ENCODE results near the gene LAP3.
"Not testable (repeated sequence)": the region's sequence is repeated elsewhere in the genome, so short reads cannot be mapped to it uniquely, and the experiment has no call there.

The LAP3 gene

DNA sequence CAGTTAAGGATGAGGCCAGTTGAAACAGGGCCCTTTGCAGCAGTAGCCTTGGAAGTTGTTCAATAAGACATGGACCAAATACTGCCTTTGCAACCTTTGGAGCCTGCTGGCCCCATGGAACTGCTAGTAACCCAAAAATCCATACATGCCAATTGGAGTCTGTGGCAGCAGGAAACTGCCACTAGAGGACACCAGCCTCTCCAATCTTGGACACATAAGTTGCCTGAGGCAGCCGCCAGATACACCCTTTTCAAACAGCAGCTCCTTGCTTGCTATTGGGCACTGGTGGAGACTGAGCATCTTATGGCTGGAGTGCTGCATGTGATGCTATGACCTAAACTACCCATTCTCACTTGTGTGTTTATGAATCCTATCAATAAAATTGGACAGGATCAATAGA, 14.8 kb upstream of the LAP3 start:
- DNase-seq = no peak

DNA sequence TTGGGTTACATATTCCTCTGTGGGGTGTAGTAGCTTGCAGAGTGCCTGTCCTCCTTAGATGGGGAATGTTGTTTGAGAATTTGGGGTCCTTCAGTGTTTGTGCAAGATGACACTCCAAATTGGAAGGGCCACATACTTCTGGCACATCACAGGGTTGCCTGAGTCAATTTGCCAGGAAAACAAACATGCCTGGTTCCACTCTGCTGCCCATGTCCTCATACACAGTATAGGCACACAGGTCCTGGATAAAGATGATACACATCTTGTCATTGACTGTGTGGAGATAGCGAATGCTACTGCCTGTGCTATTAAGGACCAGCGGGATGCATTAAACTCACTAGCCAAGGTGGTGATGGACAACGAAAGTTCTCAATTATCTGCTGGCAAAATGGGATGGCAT, 11.2 kb upstream of the LAP3 start:
- no peak for DNase-seq

DNA sequence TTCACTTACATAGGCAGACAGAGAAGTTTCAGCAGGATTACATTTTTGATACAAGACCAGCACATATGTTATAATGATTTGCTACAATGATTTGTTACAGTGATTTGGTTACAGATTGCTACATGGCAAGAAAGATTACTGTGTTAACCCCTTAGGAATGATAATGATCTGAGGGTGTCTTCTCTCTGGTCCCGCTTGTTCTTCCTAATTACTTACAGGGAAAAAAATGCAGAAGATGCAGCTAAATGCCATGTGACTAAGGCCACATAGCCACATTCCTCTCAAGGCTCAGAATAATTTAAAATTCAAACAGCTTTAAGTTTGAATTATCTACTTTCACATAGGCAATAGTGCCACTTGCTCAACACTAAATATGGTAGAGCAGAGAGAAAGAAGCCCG, 9.7 kb upstream of the LAP3 start:
- DNase-seq = no peak

DNA sequence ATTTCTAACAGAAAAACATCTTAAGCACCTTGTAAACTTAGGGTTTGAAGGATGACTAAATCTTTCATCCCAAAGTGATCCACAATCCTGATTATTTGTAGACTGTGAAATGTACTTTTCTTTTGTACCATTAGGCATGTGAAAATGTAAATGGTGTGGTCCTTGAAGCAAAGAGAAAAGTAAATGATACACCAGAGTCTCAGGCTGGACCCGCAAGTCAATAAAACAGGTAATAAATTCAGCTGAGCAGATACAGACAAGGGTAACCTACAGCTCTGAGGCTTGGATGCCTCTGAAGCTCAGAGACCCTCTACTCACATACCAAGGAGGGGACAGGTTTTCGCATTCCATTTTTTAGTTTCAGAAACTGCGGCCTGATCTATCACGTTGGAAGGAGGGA, 2.8 kb upstream of the LAP3 start:
- DNase-seq = no peak

DNA sequence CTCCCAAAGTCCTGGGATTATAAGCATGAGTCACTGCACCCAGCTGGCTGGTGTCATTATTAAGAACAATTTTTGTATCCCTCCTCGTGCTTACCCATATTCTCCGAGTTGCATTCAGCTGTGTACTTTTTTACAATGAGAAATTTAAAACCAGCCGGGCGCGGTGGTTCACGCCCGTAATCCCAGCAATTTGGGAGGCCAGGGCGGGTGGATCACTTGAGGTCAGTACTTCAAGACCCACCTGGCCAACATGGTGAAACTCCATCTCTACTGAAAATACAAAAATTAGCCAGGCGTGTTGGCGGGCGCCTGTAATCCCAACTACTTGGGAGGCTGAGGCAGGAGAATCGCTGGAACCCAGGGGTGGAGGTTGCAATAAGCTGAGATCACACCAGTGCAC, 1.8 kb upstream of the LAP3 start:
- DNase-seq = not testable (repeated sequence)

DNA sequence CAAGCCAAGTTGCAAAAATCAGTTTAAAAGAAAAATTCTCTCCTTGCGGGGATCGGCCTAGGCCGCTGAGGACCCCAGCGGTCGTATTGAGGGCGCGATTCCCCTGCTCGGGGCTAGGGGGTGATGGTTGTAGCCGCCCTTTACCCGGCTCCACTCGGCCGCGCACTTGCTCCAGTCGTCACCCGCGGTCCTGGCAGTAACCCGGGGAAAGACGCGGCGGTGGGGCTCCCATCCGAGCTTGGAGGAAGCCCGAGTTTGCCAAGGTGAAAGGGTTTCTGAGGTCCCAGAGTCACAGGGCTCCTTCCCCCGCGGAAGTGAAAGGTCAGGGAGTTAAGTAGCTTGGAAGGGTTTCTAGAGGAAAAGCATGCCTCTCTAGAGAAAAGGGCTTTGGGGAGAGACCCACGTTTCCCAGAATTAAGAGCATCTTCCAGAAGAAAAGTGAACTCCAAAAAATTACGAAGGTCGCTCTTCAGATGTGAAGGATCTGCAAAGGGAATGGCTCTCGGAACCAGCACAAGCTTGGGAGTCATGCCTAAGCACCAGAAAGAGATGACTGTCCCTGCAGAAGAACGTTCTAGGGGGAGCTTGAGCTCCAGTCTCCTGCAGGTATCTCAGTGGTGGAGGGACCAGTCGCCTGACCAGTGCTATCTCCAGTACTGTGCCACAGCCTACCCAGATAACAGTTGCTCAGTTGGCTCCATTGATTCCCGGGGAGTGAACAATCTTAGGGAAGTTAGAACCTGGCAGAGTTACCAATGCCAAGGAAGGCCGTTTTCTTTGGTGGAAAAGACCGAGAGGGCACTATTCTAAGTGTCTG, 875 bp downstream of the LAP3 start:
- DNase-seq = no peak

DNA sequence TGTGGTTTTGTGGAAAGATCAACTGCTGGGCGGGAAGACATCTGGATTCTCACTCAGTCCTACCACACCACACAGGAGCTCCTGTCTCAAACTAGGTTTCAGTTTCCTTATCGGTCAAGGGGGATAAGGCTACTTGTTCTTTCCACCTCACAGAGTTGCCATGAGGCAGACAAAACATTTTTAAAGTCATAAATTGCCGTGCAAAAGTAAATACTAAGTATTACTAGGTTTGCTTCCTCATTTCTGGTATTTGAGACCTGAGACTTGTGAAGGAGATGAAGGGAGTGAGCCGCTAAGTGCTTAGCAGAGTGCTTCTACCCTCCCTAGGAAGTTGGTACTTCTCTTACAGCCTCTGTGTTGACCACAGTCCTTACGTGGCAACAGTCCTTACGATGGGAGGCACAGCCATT, 1.5 kb downstream of the LAP3 start:
- no peak for DNase-seq

DNA sequence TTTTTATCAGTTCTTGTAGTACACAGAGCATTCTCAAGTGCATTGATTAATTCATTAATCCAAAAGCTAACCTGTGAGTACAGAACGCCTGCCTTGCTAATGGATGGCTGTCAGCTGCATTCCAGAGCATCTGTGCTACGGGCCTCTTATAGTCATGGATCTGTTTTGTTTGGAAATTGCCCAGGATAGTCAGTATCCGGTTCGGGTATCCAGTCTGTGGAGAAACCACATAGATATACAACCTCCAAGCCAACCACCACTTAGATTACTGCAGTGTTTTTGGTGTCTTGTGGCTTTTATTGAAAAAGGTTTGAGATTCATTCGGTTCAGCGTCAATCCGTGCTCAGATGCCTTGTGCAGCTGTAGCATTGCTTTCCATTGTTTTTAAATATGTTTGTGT, 4.0 kb downstream of the LAP3 start:
- no peak for DNase-seq

DNA sequence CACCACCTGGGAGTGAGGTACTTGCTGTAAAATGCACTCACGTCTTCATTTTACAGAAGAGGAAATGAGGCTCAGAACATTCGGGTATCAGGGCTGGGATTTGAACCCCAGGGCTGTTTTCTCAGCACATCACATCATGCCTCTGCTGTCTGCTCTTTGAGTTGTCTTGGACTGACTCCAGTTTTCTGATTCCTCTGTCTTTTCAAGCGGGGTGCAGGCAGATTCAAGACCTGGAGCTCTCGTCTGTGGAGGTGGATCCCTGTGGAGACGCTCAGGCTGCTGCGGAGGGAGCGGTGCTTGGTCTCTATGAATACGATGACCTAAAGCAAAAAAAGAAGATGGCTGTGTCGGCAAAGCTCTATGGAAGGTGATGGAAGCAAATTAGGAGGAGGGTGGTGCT, 6.3 kb downstream of the LAP3 start:
- no peak for DNase-seq

DNA sequence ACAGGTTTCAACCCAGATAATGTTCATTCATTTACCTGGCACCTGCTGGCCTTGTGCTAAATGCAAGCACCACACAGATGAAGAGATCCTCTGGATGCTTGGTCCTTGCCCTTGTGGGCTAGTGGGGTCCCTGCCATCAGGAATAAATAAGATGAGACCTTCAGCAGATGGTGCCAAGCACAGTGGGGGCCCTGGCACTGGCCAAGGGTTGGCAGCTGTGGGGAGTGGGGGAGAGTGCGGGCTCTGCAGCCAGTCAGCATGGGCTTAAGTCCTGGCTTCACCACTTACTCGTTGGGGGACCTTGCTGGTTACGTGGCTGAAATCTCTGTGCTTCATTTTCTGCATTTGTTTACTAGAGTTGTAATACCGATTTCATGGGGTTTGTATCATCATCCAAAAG, 6.9 kb downstream of the LAP3 start:
- DNase-seq = no peak

DNA sequence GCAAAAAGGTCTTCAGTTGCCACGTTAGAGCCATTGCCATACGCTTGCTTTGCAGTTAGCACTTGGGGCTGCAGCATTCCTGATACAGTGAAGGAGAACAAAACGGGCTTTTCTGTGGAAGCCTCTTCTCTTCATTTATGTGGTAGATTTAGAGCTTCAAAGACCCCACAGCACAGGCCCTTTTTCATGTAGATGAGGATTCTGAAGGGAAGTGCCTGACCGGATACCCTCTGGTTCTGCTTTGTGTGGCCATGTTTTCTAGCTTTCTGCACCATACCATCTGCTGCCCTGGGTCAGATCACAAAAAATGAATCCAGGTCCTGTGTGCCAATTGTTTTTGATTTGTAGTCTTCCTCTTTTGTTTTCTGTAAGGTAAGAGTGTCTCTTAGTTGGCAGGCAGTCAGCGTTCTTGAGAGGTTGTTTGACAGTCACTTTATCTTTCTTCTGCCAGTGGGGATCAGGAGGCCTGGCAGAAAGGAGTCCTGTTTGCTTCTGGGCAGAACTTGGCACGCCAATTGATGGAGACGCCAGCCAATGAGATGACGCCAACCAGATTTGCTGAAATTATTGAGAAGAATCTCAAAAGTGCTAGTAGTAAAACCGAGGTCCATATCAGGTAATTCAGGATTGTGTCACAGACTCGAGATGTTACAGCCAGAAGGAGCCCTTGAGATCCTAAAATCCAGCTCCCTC, 7.7 kb downstream of the LAP3 start:
- no peak for DNase-seq

DNA sequence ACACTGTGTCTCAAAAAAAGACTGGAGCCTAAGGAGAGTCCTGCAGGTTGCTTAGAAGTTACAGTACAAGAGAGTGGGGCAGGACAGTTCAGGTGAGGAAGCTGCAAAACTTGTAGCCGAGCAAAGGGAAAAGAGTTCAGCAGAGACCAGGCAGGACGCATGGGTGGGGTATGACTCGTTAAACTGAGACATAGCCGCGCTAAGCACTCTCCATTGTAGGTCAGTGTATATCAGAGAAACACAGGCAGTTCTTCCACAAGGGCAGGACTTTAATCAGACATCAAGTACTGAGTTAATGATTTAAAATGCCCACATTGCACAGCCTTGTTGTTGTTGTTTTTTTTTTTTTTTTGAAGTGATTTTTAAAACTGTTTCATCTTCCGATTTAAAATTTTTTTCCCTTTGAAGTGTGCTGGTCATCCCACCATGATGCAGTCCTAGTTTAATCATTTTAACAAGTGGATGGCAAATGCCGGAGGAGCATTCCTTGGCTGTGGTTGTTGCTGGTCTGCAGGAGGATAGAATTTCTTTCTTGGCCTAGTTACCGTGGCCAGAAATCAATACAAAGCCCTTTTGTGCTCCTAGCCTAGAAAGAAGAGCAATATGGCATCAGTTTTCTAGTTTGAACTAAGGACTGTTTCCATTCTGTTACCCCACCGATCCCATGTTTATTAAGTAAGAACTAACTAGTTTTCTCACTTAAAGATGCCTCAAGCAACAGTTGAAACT, 10.3 kb downstream of the LAP3 start:
- no peak for DNase-seq

DNA sequence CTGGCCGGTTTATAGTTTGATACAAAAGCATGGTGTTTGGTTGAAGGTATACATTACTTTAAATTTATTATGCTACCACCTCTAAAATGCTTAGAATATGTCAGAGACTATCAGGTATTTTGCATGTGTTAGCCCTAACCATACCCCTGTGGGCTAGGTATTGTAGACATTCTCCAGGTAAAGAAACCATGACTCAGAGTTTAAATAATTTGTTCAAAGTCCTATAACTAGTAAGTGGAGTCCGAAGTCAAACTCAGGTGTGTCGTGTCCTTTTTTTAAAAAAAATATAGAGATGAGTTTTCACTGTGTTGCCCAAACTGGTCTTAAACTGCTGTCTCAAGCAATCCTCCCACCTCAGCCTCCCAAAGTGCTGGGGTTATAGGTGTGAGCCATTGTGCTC, 12.4 kb downstream of the LAP3 start:
- no peak for DNase-seq

DNA sequence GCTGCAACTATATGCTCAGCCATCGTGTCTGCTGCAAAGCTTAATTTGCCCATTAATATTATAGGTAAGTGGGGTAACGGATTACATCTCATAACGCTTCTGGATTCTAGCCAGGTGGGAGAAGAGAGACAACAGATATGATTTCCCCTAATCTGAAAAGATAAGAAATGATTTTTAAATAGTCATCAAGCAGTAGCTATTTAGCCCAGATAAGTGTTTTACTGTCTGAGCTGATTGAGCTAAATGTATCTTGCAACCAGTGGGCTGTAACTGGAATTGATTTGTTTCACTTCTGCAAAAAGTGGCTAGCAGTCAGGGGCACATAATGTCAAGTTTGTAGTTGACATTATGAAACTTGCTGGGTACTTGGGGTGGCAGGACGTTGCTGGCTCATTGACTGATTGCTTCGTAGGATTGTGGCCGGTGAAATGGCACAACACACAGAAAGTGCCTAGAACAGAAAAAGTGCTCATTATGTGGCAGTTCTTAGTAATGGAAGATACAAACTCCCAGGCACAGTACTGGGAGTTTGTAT, 18.5 kb downstream of the LAP3 start:
- DNase-seq = no peak

DNA sequence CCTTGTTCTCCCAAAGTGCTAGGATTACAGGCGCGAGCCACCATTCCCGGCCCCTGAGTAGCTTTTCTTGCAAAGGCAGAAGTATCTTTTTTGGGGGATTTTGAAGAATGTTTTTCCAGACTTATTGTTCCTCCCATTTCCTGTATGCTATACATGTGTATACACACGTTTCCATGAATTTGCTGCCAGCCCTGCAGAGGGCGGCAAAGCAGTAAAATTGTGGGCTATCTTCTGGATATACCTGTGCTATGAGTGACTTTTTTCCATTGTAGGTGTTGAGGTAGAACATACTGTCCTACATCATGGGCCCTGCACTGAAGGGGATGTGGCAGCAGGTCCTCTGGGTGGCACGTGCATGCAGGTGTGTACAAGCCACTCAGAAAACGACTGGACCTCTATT, 20.5 kb downstream of the LAP3 start:
- DNase-seq = peak; percentile 11

DNA sequence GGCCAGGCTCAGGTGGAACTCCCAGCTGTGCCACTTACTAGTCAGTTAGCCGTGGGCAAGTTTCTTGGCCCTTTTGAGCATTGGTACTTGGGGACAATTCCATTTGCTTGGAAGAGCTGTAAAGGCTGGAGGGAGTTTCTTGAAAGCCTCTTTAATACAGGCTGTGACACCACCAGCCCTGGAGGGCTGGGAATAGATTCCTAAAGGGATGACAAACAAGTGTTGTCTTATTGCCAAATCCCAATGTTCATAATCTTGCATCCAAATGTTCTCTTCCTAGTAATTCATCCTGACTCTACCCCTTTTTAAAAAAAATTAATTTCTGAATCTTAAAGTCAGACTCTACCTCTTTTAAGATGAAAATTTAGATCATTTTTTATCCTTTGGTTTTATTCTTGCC, 22.8 kb downstream of the LAP3 start:
- no peak for DNase-seq

DNA sequence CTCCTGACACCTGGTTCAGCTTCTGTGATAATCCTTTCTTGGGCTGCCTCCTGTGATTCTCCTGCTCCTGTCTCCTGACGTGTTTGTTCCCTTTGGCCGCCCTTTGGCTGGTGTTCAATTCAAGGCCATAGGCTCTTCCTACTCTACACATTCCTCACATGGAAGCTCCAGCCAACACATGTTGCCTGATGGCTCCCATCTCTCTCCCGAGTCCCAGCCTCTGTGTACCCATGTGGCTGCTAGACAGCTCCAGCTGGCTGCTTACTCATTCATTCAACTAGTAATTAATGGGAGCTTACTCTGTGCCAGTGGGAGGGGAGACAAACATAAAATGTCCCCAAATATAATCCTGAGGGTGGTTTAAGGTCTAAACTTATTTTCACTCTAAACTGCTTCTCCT, 28.2 kb downstream of the LAP3 start:
- DNase-seq = no peak

DNA sequence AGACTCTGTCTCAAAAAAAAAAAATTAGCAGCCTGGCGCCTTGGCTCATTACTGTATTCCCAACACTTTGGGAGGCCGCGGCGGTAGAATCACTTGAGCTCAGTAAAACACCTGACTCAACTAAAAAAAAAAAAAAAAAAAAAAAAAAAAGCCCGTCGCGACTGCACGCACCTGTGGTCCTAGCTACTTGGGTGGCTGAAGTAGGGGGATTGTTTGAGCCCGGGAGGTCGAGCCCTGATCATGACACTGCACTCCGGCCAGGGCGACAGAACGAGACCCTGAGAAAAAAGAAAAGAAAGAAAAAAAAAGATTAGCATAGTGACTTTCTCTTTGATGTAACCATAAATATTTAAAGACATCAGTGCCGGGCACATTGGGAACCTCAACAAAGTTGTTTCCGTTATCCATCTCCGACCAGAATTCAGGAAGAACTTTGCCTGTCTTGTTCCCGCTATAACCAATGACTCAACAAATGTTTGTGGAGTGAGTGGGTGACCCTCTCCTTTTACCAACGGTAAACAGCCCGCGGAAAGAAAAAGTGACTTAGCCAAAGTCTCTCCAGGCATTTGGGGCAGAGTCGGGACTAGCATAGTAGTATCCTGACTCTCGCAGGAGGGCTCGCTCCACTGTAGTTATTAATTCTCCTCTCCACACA, 36.9 kb downstream of the LAP3 start:
- DNase-seq = no peak

DNA sequence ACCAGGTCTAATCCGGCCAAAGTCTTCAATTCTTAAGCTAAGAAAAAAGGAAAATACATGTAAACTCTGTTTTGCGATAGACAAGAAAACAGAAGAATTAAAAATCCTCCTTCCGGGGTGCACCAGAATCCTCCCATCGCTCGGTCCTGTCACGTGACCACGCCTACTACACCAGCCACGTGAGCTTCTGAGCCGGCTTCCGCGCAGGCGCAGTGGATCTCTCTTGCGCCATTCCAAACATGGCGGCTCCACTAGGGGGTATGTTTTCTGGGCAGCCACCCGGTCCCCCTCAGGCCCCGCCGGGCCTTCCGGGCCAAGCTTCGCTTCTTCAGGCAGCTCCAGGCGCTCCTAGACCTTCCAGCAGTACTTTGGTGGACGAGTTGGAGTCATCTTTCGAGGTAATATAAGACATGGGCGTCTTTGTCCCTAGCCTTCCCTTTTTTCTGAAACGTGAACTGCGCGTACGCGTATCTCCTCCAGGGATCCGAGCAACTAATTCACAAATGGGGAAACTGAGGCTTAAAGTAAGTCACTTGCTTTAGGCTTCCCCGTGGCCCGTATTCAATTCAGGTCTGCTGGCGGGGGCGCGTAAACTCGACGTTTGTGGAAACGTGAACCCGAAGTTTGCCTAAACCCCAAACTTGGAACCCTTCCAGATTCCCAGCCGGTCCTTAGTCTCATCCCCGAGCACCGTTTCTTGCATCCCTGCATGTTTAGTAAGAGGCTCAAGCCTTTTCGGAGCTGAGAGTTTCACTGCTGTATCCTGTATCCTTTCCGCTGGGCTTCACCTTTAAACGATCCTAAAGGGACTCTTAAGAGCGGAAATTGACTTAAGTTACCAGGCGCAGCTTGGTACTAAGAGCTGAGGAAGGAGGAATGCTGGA, 37.7 kb downstream of the LAP3 start, which contains the start of gene MED28:
Gene MED28 (plus strand): TSS at position 226 of the 884 bp plus-strand sequence. CDS start 14 bp downstream, at position 240.
- DNase-seq = peak; percentile 86

DNA sequence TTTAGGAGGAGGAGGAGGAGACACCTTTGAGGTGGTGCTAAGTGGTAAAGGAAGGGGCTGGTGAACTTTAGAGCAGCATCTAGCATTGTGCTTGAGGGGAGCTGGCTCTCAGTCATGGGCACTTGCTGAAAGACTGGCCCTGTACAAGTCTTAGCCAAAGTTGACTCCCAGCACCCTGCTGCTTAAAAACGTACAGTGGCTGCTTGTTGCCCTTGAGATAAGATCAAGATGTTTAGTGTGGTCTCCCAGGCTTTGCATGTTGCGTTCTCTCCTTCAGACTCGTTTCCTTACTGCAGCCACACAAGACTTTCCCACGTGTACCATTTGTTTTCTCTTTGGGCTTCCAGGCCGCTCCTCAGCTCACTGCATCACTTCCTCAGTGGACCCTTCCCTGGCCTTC, 39.3 kb downstream of the LAP3 start:
- DNase-seq = no peak

DNA sequence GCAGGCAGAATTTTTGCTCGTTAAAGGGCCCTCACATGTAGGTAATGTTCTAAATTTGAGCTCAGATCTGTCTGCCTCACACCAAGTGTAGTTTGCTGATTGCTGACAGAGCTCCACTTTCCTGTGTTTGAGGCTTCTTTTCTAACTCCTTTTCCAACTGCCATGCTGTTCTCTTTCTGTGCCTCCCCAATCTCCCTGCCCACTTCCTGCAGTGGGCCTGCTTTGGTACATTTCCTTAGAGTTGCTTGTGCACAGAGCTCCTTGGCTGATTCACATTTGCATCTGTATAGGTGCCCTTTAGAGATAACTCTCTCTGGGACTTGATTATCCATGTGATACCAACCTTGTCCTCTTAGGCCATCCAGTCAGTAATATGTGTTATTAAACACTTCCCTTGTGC, 41.9 kb downstream of the LAP3 start:
- no peak for DNase-seq

All from NCI-H1105 treated with DMSO at 0.1 percent for 48 hours (cell line).